ENCODE data around the gene DGKQ.

DNA sequence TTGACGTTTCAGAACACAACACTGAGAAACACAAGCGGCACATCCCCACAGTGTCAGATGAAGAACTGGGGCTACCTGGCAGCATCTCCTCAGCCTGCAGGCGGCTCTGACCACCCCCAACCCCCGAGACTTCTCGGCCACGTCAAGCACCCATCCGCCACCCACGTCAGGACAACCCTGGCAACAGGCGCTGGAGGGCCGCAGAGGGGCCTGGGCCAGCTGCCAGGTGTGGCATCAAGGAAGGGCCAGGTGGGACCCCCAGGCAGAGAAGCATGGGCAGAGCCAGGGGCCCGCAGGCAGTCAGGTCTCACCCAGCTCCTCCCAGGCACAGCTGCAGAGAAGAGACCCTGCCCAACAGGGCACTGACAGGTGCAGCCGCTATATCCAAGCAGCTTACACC, 63.5 kb downstream of the DGKQ start:
- TF ChIP-seq, protein P1, sequence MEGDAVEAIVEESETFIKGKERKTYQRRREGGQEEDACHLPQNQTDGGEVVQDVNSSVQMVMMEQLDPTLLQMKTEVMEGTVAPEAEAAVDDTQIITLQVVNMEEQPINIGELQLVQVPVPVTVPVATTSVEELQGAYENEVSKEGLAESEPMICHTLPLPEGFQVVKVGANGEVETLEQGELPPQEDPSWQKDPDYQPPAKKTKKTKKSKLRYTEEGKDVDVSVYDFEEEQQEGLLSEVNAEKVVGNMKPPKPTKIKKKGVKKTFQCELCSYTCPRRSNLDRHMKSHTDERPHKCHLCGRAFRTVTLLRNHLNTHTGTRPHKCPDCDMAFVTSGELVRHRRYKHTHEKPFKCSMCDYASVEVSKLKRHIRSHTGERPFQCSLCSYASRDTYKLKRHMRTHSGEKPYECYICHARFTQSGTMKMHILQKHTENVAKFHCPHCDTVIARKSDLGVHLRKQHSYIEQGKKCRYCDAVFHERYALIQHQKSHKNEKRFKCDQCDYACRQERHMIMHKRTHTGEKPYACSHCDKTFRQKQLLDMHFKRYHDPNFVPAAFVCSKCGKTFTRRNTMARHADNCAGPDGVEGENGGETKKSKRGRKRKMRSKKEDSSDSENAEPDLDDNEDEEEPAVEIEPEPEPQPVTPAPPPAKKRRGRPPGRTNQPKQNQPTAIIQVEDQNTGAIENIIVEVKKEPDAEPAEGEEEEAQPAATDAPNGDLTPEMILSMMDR (IDR thresholded peaks at IDR 0.05): no peak
- TF ChIP-seq EZH2 (IDR thresholded peaks at IDR 0.05): no peak
